Measurements from ENCODE around the gene FNBP1. TPM values are rescaled to one million over a fixed set of nuclear protein-coding genes. Genes with fewer than 3 reads are reported as not detected.

FNBP1 gene
- total RNA-seq = 42.4 and 54.4 TPM in 2 replicates

GRCh38 chr9:130042885-130043653 lies at the start of gene FNBP1:
TSS of gene FNBP1 (minus strand) at chr9:130043189. CDS start at chr9:130042975, 214 bp downstream.

GRCh38 chr9:130053504-130054324 lies 10.7 kb upstream of the FNBP1 start, which contains the start of gene GPR107:
TSS of gene GPR107 (plus strand) at chr9:130053906. CDS start at chr9:130053933, 27 bp downstream.

Other genes starting within 250 kb of the FNBP1 start
- gene TOR1B, start 240.0 kb downstream of the FNBP1 start, total RNA-seq = 22.3 and 28.2 TPM in 2 replicates
- gene TOR1A, start 219.1 kb downstream of the FNBP1 start, total RNA-seq = 22.0 and 33.2 TPM in 2 replicates
- gene C9orf78, start 207.9 kb downstream of the FNBP1 start, total RNA-seq = 38.4 and 50.9 TPM in 2 replicates
- 9.4 and 11.8 TPM in 2 replicates for gene USP20, start 207.7 kb downstream of the FNBP1 start, total RNA-seq
- gene GPR107, start 10.7 kb upstream of the FNBP1 start, total RNA-seq = 20.8 and 21.4 TPM in 2 replicates
- 32.3 and 60.0 TPM in 2 replicates for gene NCS1, start 129.2 kb upstream of the FNBP1 start, total RNA-seq
- under 0.01 TPM in 2 replicates for gene HMCN2, start 222.6 kb upstream of the FNBP1 start, total RNA-seq